Left ventricle myocardium inferior (tissue), 1 donor: ENCODE data around the gene MCHR1. TPM values are rescaled to one million over a fixed set of nuclear protein-coding genes. Genes with fewer than 3 reads are reported as not detected.
"Not testable (repeated sequence)": the region's sequence is repeated elsewhere in the genome, so short reads cannot be mapped to it uniquely, and the experiment has no call there.

Experiments
- DNase-seq: peaks from one replicate; pipeline ENCODE4 v3.0.0-alpha.2; 2020
- H3K27ac ChIP-seq: fragments of 200-600 bp; replicated peaks from 2 replicates; pipeline ENCODE4 v1.8.0; 2021
- H3K27me3 ChIP-seq: fragments of 200-600 bp; 2 replicates; pipeline ENCODE4 v1.8.0; 2021; ENCODE audit warnings: low read depth
- H3K36me3 ChIP-seq: fragments of 200-600 bp; 2 replicates; pipeline ENCODE4 v1.8.0; 2021
- H3K4me1 ChIP-seq: fragments of 200-600 bp; 2 replicates; pipeline ENCODE4 v1.8.0; 2021
- H3K4me3 ChIP-seq: fragments of 200-600 bp; 2 replicates; pipeline ENCODE4 v1.8.0; 2021; ENCODE audit warnings: mild to moderate bottlenecking, moderate library complexity
- H3K9me3 ChIP-seq: fragments of 200-600 bp; replicated peaks from 2 replicates; pipeline ENCODE4 v1.8.0; 2021
- intact Hi-C: fragments of 100-400 bp; cut with micrococcal nuclease; formaldehyde crosslinking; loops from one replicate; pipeline ENCODE4 v1.11.0; 2022
- total RNA-seq: library from RNA; stranded (reverse); fragmentation: NEBNext Ultra II Directional; extraction: Animal tissue kit (Norgen Biotek cat#: 25700); gene quantifications from one replicate; pipeline ENCODE4 v1.2.1, GENCODE V29; 2021
- TF ChIP-seq, protein P1 (sequence below): fragments of 200-600 bp; IDR thresholded peaks from 2 replicates; pipeline ENCODE4 v1.8.0; 2021; ENCODE audit warnings: antibody characterized with exemption, mild to moderate bottlenecking, borderline replicate concordance
- donor health status: DM: no; HTN: yes; CAD: no; lungs with severe emphysema.

The MCHR1 gene
- total RNA-seq, 1 donor from 2014 or later: 0.36 TPM

DNA sequence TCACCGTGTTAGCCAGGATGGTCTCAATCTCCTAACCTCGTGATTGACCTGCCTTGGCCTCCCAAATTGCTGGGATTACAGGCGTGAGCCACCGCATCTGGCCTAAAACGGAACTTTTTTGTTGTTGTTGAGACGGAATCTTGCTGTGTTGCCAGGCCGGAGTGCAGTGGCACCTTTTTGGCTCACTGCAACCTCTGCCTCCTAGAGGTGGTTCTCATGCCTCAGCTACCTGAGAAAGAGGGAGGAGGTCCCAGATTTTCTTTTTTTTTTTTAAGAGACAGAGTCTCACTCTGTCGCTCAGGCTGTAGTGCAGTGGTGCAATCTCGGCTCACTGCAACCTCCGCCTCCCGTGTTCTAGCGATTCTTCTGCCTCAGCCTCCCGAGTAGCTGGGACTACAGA lies 7.9 kb upstream of the MCHR1 start:
- H3K27ac ChIP-seq: no peak overlapping the region
- H3K4me3 ChIP-seq: no peak overlapping the region
- no peaks in the 10 kb centered on the region for H3K27me3 ChIP-seq
- H3K9me3 ChIP-seq: peaks cover 6% of the 10 kb centered on the region
- peaks cover 26% of the 10 kb centered on the region for H3K4me1 ChIP-seq
- intact Hi-C loops: no loop called here
- H3K36me3 ChIP-seq: no peaks in the 10 kb centered on the region
- DNase-seq: no peak
- TF ChIP-seq, protein P1, sequence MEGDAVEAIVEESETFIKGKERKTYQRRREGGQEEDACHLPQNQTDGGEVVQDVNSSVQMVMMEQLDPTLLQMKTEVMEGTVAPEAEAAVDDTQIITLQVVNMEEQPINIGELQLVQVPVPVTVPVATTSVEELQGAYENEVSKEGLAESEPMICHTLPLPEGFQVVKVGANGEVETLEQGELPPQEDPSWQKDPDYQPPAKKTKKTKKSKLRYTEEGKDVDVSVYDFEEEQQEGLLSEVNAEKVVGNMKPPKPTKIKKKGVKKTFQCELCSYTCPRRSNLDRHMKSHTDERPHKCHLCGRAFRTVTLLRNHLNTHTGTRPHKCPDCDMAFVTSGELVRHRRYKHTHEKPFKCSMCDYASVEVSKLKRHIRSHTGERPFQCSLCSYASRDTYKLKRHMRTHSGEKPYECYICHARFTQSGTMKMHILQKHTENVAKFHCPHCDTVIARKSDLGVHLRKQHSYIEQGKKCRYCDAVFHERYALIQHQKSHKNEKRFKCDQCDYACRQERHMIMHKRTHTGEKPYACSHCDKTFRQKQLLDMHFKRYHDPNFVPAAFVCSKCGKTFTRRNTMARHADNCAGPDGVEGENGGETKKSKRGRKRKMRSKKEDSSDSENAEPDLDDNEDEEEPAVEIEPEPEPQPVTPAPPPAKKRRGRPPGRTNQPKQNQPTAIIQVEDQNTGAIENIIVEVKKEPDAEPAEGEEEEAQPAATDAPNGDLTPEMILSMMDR: no peak

DNA sequence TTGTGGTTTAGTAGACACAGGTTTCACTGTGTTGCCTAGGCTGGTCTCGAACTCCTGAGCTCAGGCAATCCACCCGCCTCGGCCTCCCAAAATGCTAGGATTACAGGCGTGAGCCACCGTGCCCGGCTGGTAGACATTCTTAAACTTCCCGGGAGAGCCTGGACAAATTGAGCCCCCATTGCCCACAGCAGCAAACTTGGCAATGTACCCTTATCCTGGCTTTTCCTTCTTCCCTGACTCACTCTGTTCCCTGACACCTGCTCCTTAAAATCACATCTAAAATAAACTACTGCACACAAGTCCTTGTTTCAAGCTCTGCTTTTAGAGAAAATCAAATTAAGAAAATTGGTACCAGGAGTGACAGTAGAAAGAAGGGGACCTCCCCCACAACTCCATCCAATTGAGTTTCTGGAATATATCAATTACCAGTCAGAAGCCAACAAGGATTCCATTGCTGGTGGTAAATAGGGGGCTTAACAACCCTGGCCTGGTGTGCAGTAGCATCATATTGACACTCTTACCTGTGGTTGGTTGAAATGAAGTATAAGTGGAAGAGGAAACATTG lies 7.4 kb upstream of the MCHR1 start:
- Histone ChIP-seq H3K4me3 (no peak overlapping the region), H3K36me3 (no peaks in the 10 kb centered on the region), H3K9me3 (peaks cover 6% of the 10 kb centered on the region), H3K4me1 (peaks cover 21% of the 10 kb centered on the region), H3K27me3 (no peaks in the 10 kb centered on the region), H3K27ac (no peak overlapping the region)
- TF ChIP-seq, protein P1: no peak
- no peak for DNase-seq
- intact Hi-C loops: no loop called here

DNA sequence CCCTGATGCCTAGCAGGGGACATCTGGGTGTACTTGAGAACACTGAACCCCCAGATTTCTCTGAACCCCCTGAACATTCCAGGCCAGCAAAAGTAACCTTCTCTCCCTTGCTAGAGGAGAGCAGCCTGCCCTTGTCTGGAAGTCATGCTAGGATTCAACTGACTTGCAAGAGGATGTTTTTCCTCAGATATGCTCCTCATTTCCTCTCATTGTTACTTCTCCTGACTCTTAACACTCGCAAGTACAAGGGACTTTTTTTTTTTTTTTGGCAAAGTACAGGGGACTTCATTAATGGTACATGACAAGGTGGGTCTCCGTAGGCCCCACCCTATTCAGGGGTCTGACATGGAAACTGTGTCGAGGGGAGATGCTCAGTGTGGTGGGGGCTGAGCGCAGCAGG lies 6.3 kb upstream of the MCHR1 start:
- intact Hi-C loops: no loop called here
- TF ChIP-seq, protein P1: no peak
- DNase-seq: no peak
- Histone ChIP-seq H3K27ac (peak overlapping the region; percentile 60), H3K36me3 (no peaks in the 10 kb centered on the region), H3K9me3 (peaks cover 6% of the 10 kb centered on the region), H3K27me3 (no peaks in the 10 kb centered on the region), H3K4me1 (peaks cover 13% of the 10 kb centered on the region), H3K4me3 (no peak overlapping the region)

DNA sequence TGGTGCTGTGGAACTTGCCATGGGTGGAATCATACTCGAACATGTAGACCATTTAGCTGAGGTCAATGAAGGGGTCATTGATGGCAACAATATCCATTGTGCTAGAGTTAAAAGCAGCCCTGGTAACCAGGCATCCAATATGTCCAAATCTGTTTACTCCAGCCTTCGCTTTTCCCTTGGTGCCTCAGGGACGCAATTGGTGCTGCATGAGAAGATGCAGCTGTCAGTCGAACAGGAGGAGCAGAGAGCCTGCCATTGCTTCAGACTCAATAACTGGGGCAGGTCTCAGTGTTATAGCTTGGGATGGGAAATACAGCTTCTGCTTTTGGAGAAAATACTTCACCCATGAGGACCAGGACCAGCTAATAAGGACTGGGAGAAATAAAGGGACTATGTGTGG lies 5.0 kb upstream of the MCHR1 start:
- Histone ChIP-seq H3K27me3 (peaks cover 7% of the 10 kb centered on the region), H3K27ac (no peak overlapping the region), H3K9me3 (no peaks in the 10 kb centered on the region), H3K4me3 (no peak overlapping the region), H3K4me1 (peaks cover 22% of the 10 kb centered on the region), H3K36me3 (no peaks in the 10 kb centered on the region)
- TF ChIP-seq, protein P1: no peak
- intact Hi-C loops: no loop called here
- DNase-seq: no peak

DNA sequence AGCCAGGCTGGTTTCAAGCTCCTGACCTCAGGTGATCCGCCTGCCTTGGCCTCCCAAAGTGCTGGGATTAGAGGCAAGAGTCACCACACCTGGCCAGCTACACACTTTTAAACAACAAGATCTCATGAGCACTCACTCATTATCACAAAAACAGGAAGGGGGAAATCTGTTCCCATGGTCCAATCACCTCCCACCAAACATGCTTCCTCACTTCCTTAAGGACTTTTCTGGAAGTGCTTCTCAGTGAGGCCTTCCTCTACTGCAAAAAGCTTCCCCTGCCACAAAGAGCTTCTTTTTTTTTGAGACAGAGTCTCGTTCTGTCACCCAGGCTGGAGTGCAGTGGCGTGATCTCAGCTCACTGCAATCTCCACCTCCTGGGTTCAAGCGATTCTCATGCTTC lies 3.1 kb upstream of the MCHR1 start:
- H3K4me1 ChIP-seq: peaks cover 36% of the 10 kb centered on the region
- H3K4me3 ChIP-seq, intact Hi-C loops, DNase-seq, H3K36me3 ChIP-seq, H3K9me3 ChIP-seq, H3K27ac ChIP-seq: not testable (repeated sequence)
- H3K27me3 ChIP-seq: peaks cover 15% of the 10 kb centered on the region

DNA sequence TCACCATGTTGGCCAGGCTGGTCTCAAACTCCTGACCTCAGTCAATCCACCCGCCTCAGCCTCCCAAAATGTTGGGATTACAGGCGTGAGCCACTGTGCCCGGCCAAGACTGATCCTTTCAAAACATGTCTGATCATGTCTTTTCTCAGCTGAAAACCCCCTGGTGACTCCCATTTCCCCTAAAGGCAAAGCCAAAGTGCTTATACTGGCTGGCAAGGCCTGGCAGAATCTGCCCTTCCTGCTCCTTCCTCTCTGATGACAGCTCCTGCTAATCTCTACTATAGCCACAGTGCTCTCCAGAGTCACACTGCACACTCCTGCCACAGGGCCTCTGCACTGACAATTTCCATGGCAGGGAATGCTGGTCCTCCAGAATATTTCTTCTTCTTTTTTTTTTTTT lies 2.6 kb upstream of the MCHR1 start:
- Histone ChIP-seq H3K36me3 (no peaks in the 10 kb centered on the region), H3K9me3 (no peaks in the 10 kb centered on the region), H3K27ac (no peak overlapping the region), H3K4me3 (no peak overlapping the region), H3K27me3 (peaks cover 15% of the 10 kb centered on the region), H3K4me1 (peaks cover 36% of the 10 kb centered on the region)
- no peak for DNase-seq
- TF ChIP-seq, protein P1: no peak
- intact Hi-C loops: no loop called here
